Neural progenitor cell (in vitro differentiated cells): Measurements from ENCODE around the gene UGGT1. TPM values are rescaled to one million over a fixed set of nuclear protein-coding genes. Genes with fewer than 3 reads are reported as not detected.

Experiments used
- DNase-seq: peaks from one replicate; pipeline ENCODE4 v3.0.0-alpha.2; 2016; ENCODE audit warnings: low spot score
- H2AFZ ChIP-seq: fragments of 200-600 bp; sonication (generic); replicated peaks from 2 replicates; pipeline ENCODE4 v1.6.1; 2016; ENCODE audit warnings: antibody characterized with exemption
- H3F3A ChIP-seq: fragments of 200-600 bp; sonication (generic); 2 replicates; pipeline ENCODE4 v1.6.1; 2016; ENCODE audit warnings: antibody characterized with exemption, low read depth
- H3K27ac ChIP-seq: fragments of 200-600 bp; sonication (generic); 2 replicates; pipeline ENCODE4 v1.5.1; 2016; ENCODE audit warnings: mild to moderate bottlenecking
- H3K27me3 ChIP-seq: fragments of 200-600 bp; sonication (generic); 2 replicates; pipeline ENCODE4 v1.6.1; 2016; ENCODE audit warnings: mild to moderate bottlenecking, moderate library complexity
- H3K36me3 ChIP-seq: fragments of 200-600 bp; sonication (generic); 2 replicates; pipeline ENCODE4 v1.5.1; 2016
- H3K4me1 ChIP-seq: fragments of 200-600 bp; sonication (generic); 2 replicates; pipeline ENCODE4 v1.6.1; 2016; ENCODE audit warnings: mixed run types
- H3K4me2 ChIP-seq: fragments of 200-600 bp; sonication (generic); 2 replicates; pipeline ENCODE4 v1.6.1; 2016
- H3K4me3 ChIP-seq: fragments of 200-600 bp; sonication (generic); 2 replicates; pipeline ENCODE4 v1.5.1; 2016
- H3K79me2 ChIP-seq: fragments of 200-600 bp; sonication (generic); 2 replicates; pipeline ENCODE4 v1.6.1; 2016; ENCODE audit warnings: low read depth
- H3K9ac ChIP-seq: fragments of 200-600 bp; sonication (generic); 2 replicates; pipeline ENCODE4 v1.6.1; 2016
- H3K9me3 ChIP-seq: fragments of 200-600 bp; sonication (generic); 2 replicates; pipeline ENCODE4 v1.5.1; 2016; ENCODE audit warnings: low read depth
- H4K20me1 ChIP-seq: fragments of 200-600 bp; sonication (generic); 2 replicates; pipeline ENCODE4 v1.6.1; 2016; ENCODE audit warnings: low read depth
- H3K27ac Mint-ChIP-seq: 3 replicates; pipeline ENCODE4 v1.8.0; 2021; ENCODE audit warnings: mixed read lengths
- H3K27me3 Mint-ChIP-seq: 2 replicates; pipeline ENCODE4 v1.8.0; 2022; ENCODE audit warnings: low read depth, mild to moderate bottlenecking, inconsistent platforms, moderate library complexity, mixed read lengths; ENCODE audit not compliant: insufficient read depth
- H3K36me3 Mint-ChIP-seq: 3 replicates; pipeline ENCODE4 v1.8.0; 2021; ENCODE audit warnings: mixed read lengths
- H3K4me1 Mint-ChIP-seq: 3 replicates; pipeline ENCODE4 v1.8.0; 2021; ENCODE audit warnings: mixed read lengths
- H3K4me3 Mint-ChIP-seq: 3 replicates; pipeline ENCODE4 v1.8.0; 2021; ENCODE audit warnings: mild to moderate bottlenecking, moderate library complexity, mixed read lengths
- H3K9me3 Mint-ChIP-seq: 3 replicates; pipeline ENCODE4 v1.8.0; 2020; ENCODE audit warnings: mixed read lengths
- CTCF ChIP-seq: fragments of 200-600 bp; sonication (generic); IDR thresholded peaks from 2 replicates; pipeline ENCODE4 v1.5.1; 2017; ENCODE audit warnings: antibody characterized with exemption, mild to moderate bottlenecking
- EZH2 ChIP-seq: fragments of 200-600 bp; sonication (generic); IDR thresholded peaks from 2 replicates; pipeline ENCODE4 v1.6.1; 2017; ENCODE audit warnings: antibody characterized with exemption, mild to moderate bottlenecking, moderate library complexity
- EZH2phosphoT487 ChIP-seq: fragments of 200-600 bp; sonication (generic); IDR thresholded peaks from 2 replicates; pipeline ENCODE4 v1.6.1; 2017; ENCODE audit warnings: antibody characterized with exemption
- total RNA-seq: library from RNA; depleted of rRNA; stranded (reverse); fragments of >200 nt; gene quantifications from 2 replicates; pipeline ENCODE4 v1.2.3, GENCODE V29; 2015; ENCODE audit warnings: low replicate concordance

Gene UGGT1
- total RNA-seq, 1 donor from 2014 or later, result 56.3 TPM

DNA sequence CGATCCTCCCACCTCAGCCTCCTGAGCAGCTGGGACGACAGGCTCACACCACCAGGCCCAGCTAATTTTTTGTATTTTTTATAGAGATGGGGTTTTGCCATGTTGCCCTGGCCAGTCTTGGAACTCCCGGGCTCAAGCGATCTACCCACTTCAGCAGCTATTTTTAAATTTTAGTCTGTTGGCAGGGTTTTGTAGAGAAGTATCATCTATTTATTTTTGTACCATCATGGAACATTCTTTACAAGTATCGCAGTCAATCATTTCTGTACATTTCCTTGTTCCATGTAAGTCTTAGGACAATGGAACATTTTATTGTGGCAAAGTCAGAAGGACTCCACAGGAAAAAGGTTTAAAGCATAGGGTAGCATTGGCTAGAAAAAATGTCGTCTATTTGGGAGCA is 94.6 kb downstream of the UGGT1 start:
- no peak for TF ChIP-seq EZH2phosphoT487
- TF ChIP-seq CTCF, result no peak
- no peak for TF ChIP-seq EZH2
- peaks cover 11% of the 10 kb centered on the region for H3K36me3 ChIP-seq
- H3K9me3 ChIP-seq, result no peaks in the 10 kb centered on the region
- no peaks in the 10 kb centered on the region for H3K79me2 ChIP-seq
- no peak for DNase-seq
- H4K20me1 ChIP-seq, result no peaks in the 10 kb centered on the region
- H3K9ac ChIP-seq, result no peak overlapping the region
- no peak overlapping the region for H3K4me3 Mint-ChIP-seq
- H3K9me3 Mint-ChIP-seq, result no peaks in the 10 kb centered on the region
- H3K27me3 ChIP-seq, result no peaks in the 10 kb centered on the region
- H3K4me1 Mint-ChIP-seq, result no peaks in the 10 kb centered on the region
- H3F3A ChIP-seq, result no peaks in the 10 kb centered on the region
- no peak overlapping the region for H3K27ac ChIP-seq
- H3K27me3 Mint-ChIP-seq, result no peaks in the 10 kb centered on the region
- no peak overlapping the region for H3K4me2 ChIP-seq
- H3K36me3 Mint-ChIP-seq, result peaks cover 16% of the 10 kb centered on the region
- H3K27ac Mint-ChIP-seq, result no peak overlapping the region
- peaks cover 4% of the 10 kb centered on the region for H3K4me1 ChIP-seq
- H2AFZ ChIP-seq, result no peak overlapping the region
- no peak overlapping the region for H3K4me3 ChIP-seq

DNA sequence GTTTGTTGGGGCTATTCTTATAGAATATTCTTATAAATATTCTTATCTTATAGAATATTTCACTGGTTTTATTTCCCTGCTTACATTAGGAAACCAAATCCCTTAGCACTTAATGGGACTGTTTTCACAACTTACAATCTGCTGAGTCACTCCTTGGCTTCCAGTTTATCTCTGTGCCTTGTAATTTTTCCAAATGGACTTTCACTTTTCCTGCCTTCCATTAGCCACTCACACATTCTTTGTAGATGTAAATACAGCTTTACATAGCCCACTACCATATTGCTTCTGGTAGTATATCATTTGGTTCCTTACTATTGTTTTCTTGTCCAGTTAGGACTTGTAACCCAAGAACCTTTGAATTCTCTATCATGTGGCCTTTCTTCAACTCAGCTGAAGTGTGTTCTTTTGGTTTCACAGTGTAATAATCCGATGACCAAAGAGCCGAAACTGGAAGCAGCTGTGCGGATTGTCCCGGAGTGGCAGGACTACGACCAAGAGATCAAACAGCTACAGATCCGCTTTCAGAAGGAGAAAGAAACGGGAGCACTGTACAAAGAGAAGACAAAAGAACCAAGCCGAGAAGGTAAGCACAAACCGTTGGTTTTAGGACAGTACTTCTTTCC is 96.1 kb downstream of the UGGT1 start:
- no peaks in the 10 kb centered on the region for H3K9me3 ChIP-seq
- no peak overlapping the region for H3K4me2 ChIP-seq
- no peaks in the 10 kb centered on the region for H3F3A ChIP-seq
- no peak overlapping the region for H2AFZ ChIP-seq
- H3K27me3 ChIP-seq, result no peaks in the 10 kb centered on the region
- H3K9me3 Mint-ChIP-seq, result no peaks in the 10 kb centered on the region
- H3K4me3 Mint-ChIP-seq, result no peak overlapping the region
- H3K27ac Mint-ChIP-seq, result no peak overlapping the region
- H3K36me3 ChIP-seq, result peaks cover 10% of the 10 kb centered on the region
- peaks cover 4% of the 10 kb centered on the region for H3K4me1 ChIP-seq
- H3K79me2 ChIP-seq, result no peaks in the 10 kb centered on the region
- no peaks in the 10 kb centered on the region for H3K4me1 Mint-ChIP-seq
- TF ChIP-seq EZH2, result no peak
- no peak for TF ChIP-seq CTCF
- TF ChIP-seq EZH2phosphoT487, result no peak
- no peaks in the 10 kb centered on the region for H3K27me3 Mint-ChIP-seq
- H4K20me1 ChIP-seq, result no peaks in the 10 kb centered on the region
- peak; percentile 7 for DNase-seq
- H3K9ac ChIP-seq, result no peak overlapping the region
- peaks cover 20% of the 10 kb centered on the region for H3K36me3 Mint-ChIP-seq
- no peak overlapping the region for H3K27ac ChIP-seq
- no peak overlapping the region for H3K4me3 ChIP-seq

- TF ChIP-seq EZH2phosphoT487 (no peak), EZH2 (no peak), CTCF (no peak)
- H3K27me3 ChIP-seq, result no peaks in the 10 kb centered on the region
- no peak overlapping the region for H3K27ac ChIP-seq
- Mint-ChIP-seq H3K4me1 (no peaks in the 10 kb centered on the region), H3K27ac (no peak overlapping the region), H3K9me3 (no peaks in the 10 kb centered on the region), H3K36me3 (peaks cover 12% of the 10 kb centered on the region), H3K27me3 (peaks cover 2% of the 10 kb centered on the region), H3K4me3 (no peak overlapping the region)
- H2AFZ ChIP-seq, result no peak overlapping the region
- no peak for DNase-seq
- no peaks in the 10 kb centered on the region for H3K36me3 ChIP-seq
- no peak overlapping the region for H3K4me3 ChIP-seq
- H3K79me2 ChIP-seq, result no peaks in the 10 kb centered on the region
- no peaks in the 10 kb centered on the region for H3K9me3 ChIP-seq
- H3K4me1 ChIP-seq, result no peaks in the 10 kb centered on the region
- H3F3A ChIP-seq, result no peaks in the 10 kb centered on the region
- H4K20me1 ChIP-seq, result no peaks in the 10 kb centered on the region
- H3K9ac ChIP-seq, result no peak overlapping the region
- no peak overlapping the region for H3K4me2 ChIP-seq
These were observed 104.5 kb downstream of the UGGT1 start for GRCh38 chr2:128195435-128195984.
